Measurements from ENCODE around the gene AUTS2.

Gene AUTS2

DNA sequence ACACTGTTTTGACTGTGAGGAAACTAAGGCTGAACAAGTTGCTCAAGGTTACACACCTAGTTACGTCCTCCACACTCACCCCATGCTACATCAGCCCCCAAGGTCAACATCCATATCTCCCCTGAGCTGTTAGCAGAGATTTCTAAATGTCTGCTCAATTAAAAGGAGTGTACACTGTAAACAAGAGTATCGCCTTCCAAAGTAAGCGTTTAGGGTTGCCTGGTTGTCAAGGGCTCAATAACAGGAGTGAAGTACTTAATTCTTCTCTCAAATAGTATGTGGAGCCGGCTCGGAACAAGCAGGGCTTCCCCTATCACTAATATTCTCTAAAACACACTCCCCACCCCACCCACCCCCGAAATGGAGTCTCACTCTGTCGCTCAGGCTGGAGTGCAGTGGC, 1120.8 kb downstream of the AUTS2 start:
- H3K4me3 ChIP-seq (ENCODE audit: low read length) = no peak overlapping the region
- TF ChIP-seq, protein P1, sequence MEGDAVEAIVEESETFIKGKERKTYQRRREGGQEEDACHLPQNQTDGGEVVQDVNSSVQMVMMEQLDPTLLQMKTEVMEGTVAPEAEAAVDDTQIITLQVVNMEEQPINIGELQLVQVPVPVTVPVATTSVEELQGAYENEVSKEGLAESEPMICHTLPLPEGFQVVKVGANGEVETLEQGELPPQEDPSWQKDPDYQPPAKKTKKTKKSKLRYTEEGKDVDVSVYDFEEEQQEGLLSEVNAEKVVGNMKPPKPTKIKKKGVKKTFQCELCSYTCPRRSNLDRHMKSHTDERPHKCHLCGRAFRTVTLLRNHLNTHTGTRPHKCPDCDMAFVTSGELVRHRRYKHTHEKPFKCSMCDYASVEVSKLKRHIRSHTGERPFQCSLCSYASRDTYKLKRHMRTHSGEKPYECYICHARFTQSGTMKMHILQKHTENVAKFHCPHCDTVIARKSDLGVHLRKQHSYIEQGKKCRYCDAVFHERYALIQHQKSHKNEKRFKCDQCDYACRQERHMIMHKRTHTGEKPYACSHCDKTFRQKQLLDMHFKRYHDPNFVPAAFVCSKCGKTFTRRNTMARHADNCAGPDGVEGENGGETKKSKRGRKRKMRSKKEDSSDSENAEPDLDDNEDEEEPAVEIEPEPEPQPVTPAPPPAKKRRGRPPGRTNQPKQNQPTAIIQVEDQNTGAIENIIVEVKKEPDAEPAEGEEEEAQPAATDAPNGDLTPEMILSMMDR (conservative IDR thresholded peaks at IDR 0.05; ENCODE audit: low read depth, low read length) = no peak

DNA sequence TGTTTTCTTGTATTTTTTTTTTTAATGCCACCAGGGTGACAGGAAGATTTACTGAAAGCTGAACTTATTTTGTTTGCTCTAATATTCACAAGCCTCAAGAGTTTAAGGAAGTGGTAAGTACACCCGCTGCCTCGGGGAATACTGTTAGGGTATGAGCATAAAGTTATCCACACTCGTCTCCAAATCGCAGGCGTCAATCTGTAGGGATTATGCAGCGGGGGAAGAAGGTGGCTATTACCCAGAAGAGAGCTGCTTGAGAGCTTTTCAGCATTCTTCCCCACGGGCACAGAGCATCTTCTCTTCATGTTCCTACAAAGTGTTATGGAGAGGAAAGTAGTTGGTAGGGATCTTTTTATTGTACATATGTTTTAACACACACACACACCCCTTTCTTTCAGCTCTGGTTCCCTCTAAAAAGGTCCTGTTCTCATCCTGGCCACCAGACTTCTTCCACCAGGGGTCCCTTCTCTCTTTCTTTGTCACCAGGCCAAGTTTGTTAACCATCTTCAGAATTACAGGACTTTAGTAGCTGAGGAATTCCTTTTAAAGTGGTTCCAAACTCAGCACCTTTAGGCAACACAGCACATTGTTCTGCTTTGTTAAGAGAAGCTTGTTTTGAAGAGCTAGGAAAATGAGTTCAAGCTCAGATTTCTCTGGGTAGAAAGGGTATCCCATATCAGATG, 1122.1 kb downstream of the AUTS2 start:
- TF ChIP-seq, protein P1 (conservative IDR thresholded peaks at IDR 0.05; ENCODE audit: low read depth, low read length) = peak; percentile 5
- no peak for DNase-seq (ENCODE audit: low read depth)
- no peak overlapping the region for H3K4me3 ChIP-seq (ENCODE audit: low read length)

More for the DNA sequence above, 1120.8 kb downstream of the AUTS2 start:
- DNase-seq (ENCODE audit: low read depth) = no peak

DNA sequence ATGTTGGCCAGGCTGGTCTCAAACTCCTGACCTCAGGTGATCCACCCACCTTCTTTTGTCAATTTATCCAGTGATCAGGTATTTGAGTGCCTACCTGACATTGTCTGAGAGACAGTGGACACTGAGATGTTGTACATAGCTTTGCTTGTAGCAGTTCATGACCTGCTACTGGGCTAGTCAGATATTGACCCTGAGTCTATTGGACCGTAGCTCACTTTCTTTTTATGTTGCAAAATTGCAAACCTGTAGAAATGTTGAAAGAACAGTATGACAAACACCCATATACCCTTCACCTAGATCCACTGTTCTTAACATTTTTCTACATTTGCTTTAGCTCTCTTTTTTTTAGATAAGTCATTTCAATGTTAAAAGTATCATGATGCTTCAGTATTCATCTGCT, 1123.2 kb downstream of the AUTS2 start:
- TF ChIP-seq, protein P1 (conservative IDR thresholded peaks at IDR 0.05; ENCODE audit: low read depth, low read length) = no peak
- no peak for DNase-seq (ENCODE audit: low read depth)
- no peak overlapping the region for H3K4me3 ChIP-seq (ENCODE audit: low read length)

DNA sequence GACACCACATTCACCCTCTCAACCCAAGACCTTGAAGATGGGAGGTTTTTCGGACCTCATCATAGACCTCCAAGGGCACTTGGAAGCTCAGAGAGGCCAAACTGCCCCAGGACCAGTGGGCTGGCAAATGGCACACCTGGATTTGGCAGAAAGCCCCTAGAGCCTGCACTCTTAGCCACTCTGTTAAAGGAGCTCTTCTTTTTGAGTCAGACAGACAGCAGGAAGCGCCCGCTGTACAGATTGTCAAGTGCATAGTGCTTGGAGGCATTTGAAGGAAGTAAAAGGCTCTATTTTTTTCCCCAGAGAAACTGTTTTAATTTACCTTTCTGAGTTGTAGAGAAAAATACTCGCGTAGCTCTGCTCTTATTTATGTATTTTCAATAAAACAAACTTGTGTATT, 1125.1 kb downstream of the AUTS2 start:
- no peak for DNase-seq (ENCODE audit: low read depth)
- TF ChIP-seq, protein P1 (conservative IDR thresholded peaks at IDR 0.05; ENCODE audit: low read depth, low read length) = no peak
- H3K4me3 ChIP-seq (ENCODE audit: low read length) = no peak overlapping the region

DNA sequence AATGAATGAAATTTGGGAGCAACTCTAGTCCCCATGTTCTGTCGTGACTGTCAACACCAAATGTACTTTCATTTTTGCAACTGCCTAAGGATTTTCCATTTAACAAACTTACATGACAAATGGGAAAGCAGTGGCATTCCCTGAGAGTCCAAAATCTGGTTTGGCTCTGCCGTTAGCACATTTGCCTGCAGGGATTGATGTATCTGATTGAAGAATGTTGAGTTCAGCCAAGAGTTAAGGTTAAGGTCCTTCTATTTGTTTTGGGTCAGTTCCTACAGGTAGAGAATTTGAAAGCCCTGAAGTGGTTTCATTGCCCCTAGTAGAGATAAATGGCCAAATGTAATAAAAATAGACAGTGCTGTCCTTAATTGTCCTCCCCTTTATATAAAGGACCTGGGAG, 1127.2 kb downstream of the AUTS2 start:
- TF ChIP-seq, protein P1 (conservative IDR thresholded peaks at IDR 0.05; ENCODE audit: low read depth, low read length) = no peak
- no peak overlapping the region for H3K4me3 ChIP-seq (ENCODE audit: low read length)
- DNase-seq (ENCODE audit: low read depth) = no peak

DNA sequence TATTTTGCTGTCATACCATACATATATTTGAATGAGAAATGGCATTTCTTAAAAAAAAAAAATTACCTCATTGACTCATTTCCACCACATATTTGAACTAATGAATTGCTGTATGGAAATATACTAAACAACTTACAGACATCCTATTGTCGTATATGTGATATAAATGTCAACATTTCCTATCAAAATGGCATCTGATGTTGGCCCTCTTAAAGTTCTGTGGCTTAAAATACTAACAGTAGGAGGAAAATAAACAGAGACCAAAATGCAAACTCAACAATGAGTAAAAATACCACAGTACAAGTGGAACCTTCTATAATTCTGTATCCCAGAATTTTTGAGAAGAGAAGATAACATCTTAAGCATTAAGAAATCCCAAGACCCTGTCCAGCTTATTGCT, 1128.0 kb downstream of the AUTS2 start:
- TF ChIP-seq, protein P1 (conservative IDR thresholded peaks at IDR 0.05; ENCODE audit: low read depth, low read length) = no peak
- DNase-seq (ENCODE audit: low read depth) = no peak
- no peak overlapping the region for H3K4me3 ChIP-seq (ENCODE audit: low read length)

DNA sequence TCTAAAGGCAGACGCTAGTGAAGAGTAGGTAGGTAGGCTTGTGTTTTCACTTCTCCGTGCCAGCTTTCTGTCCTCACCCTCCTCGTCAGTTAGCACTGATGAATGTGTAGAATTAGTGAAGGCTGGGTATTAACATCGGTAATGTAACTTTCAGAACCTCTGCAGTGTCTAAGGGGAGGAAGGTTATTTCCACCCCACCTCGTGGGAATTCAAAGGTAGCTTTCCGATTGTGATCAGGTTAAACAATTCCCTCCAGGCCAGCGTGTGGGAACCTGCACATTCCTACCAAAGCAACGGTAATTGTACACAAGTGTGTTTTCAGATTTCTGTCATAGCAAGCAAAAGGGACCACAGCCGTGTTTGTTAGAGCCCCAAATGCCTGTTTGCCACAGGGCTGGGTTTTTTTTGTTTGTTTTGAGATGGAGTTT, 1128.7 kb downstream of the AUTS2 start:
- TF ChIP-seq, protein P1 (conservative IDR thresholded peaks at IDR 0.05; ENCODE audit: low read depth, low read length) = no peak
- H3K4me3 ChIP-seq (ENCODE audit: low read length) = no peak overlapping the region
- no peak for DNase-seq (ENCODE audit: low read depth)
